ENCODE measurements around the gene PLCH1.

The PLCH1 gene

GRCh38 chr3:155393316-155393715, 351.6 kb downstream of the PLCH1 start:
- Histone ChIP-seq H3K4me3 (ENCODE audit: insufficient read depth in 1 of 2, low read depth in 1 of 2, low read length in 2 of 2) (no peak overlapping the region), H4K8ac (ENCODE audit: low read length) (no peak overlapping the region), H3K36me3 (ENCODE audit: control insufficient read depth in 1 of 2, insufficient read depth in 2 of 2, low read depth in 1 of 2, low read length in 2 of 2) (no peaks in the 10 kb centered on the region), H2BK15ac (ENCODE audit: low read depth, poor library complexity, severe bottlenecking) (no peak overlapping the region), H3K79me1 (replicated peaks; ENCODE audit: low read length, poor library complexity, severe bottlenecking) (no peaks in the 10 kb centered on the region), H2BK120ac (ENCODE audit: low read depth, low read length) (no peak overlapping the region), H3K27me3 (ENCODE audit: control insufficient read depth in 1 of 2, insufficient read depth in 1 of 2, low read length in 2 of 2) (no peaks in the 10 kb centered on the region), H3K27ac (ENCODE audit: low read length, poor library complexity, severe bottlenecking) (no peak overlapping the region), H3K14ac (ENCODE audit: low read length in 2 of 2) (no peak overlapping the region), H3K23ac (ENCODE audit: low read length in 2 of 2) (no peak overlapping the region), H2AK5ac (ENCODE audit: low read length, severe bottlenecking) (no peak overlapping the region), H3K9ac (ENCODE audit: low read length) (no peak overlapping the region), H4K91ac (ENCODE audit: low read length) (no peak overlapping the region), H2BK5ac (ENCODE audit: low read depth, low read length, poor library complexity, severe bottlenecking) (no peak overlapping the region), H2AFZ (ENCODE audit: low read depth, low read length) (no peak overlapping the region), H3K4me2 (ENCODE audit: low read length, poor library complexity, severe bottlenecking) (no peak overlapping the region), H2BK12ac (ENCODE audit: low read length in 2 of 2) (no peak overlapping the region), H3K18ac (ENCODE audit: low read depth in 1 of 2, low read length in 2 of 2) (no peak overlapping the region), H3K9me3 (ENCODE audit: control insufficient read depth, low read length) (no peaks in the 10 kb centered on the region), H3K4me1 (ENCODE audit: control insufficient read depth, insufficient read depth, low read depth, low read length) (peaks cover 4% of the 10 kb centered on the region), H3K4ac (ENCODE audit: low read depth in 1 of 2, low read length in 2 of 2) (no peak overlapping the region)
- 89% methylated on average over 1 of the region's 1 CpG for WGBS
- no peak for DNase-seq

GRCh38 chr3:155392138-155392537, 352.7 kb downstream of the PLCH1 start:
- H3K18ac ChIP-seq (ENCODE audit: low read depth in 1 of 2, low read length in 2 of 2), result no peak overlapping the region

GRCh38 chr3:155391551-155391958, 353.3 kb downstream of the PLCH1 start:
- WGBS, result 6% methylated on average over 2 of the region's 2 CpGs
- Histone ChIP-seq H4K8ac (ENCODE audit: low read length) (no peak overlapping the region), H3K36me3 (ENCODE audit: control insufficient read depth in 1 of 2, insufficient read depth in 2 of 2, low read depth in 1 of 2, low read length in 2 of 2) (no peaks in the 10 kb centered on the region), H2AFZ (ENCODE audit: low read depth, low read length) (no peak overlapping the region), H3K18ac (ENCODE audit: low read depth in 1 of 2, low read length in 2 of 2) (no peak overlapping the region), H3K4me3 (ENCODE audit: insufficient read depth in 1 of 2, low read depth in 1 of 2, low read length in 2 of 2) (no peak overlapping the region), H4K91ac (ENCODE audit: low read length) (no peak overlapping the region), H3K14ac (ENCODE audit: low read length in 2 of 2) (no peak overlapping the region), H2BK5ac (ENCODE audit: low read depth, low read length, poor library complexity, severe bottlenecking) (no peak overlapping the region), H3K9ac (ENCODE audit: low read length) (peak overlapping the region; percentile 83), H3K9me3 (ENCODE audit: control insufficient read depth, low read length) (no peaks in the 10 kb centered on the region), H3K23ac (ENCODE audit: low read length in 2 of 2) (no peak overlapping the region), H3K4me2 (ENCODE audit: low read length, poor library complexity, severe bottlenecking) (no peak overlapping the region), H2BK15ac (ENCODE audit: low read depth, poor library complexity, severe bottlenecking) (no peak overlapping the region), H3K4ac (ENCODE audit: low read depth in 1 of 2, low read length in 2 of 2) (no peak overlapping the region), H2AK5ac (ENCODE audit: low read length, severe bottlenecking) (no peak overlapping the region), H2BK12ac (ENCODE audit: low read length in 2 of 2) (no peak overlapping the region), H3K27me3 (ENCODE audit: control insufficient read depth in 1 of 2, insufficient read depth in 1 of 2, low read length in 2 of 2) (no peaks in the 10 kb centered on the region), H3K79me1 (replicated peaks; ENCODE audit: low read length, poor library complexity, severe bottlenecking) (no peaks in the 10 kb centered on the region), H2BK120ac (ENCODE audit: low read depth, low read length) (no peak overlapping the region), H3K27ac (ENCODE audit: low read length, poor library complexity, severe bottlenecking) (no peak overlapping the region), H3K4me1 (ENCODE audit: control insufficient read depth, insufficient read depth, low read depth, low read length) (peaks cover 6% of the 10 kb centered on the region)
- DNase-seq, result peak; percentile 22

More at GRCh38 chr3:155392138-155392537, 352.7 kb downstream of the PLCH1 start:
- no peaks in the 10 kb centered on the region for H3K36me3 ChIP-seq (ENCODE audit: control insufficient read depth in 1 of 2, insufficient read depth in 2 of 2, low read depth in 1 of 2, low read length in 2 of 2)
- H3K27me3 ChIP-seq (ENCODE audit: control insufficient read depth in 1 of 2, insufficient read depth in 1 of 2, low read length in 2 of 2), result no peaks in the 10 kb centered on the region
- no peak overlapping the region for H3K4me2 ChIP-seq (ENCODE audit: low read length, poor library complexity, severe bottlenecking)
- H2AK5ac ChIP-seq (ENCODE audit: low read length, severe bottlenecking), result no peak overlapping the region
- peaks cover 6% of the 10 kb centered on the region for H3K4me1 ChIP-seq (ENCODE audit: control insufficient read depth, insufficient read depth, low read depth, low read length)
- H4K8ac ChIP-seq (ENCODE audit: low read length), result no peak overlapping the region
- no peak overlapping the region for H2BK120ac ChIP-seq (ENCODE audit: low read depth, low read length)
- WGBS, result 0% methylated on average over 1 of the region's 1 CpG
- no peak for DNase-seq
- no peak overlapping the region for H3K27ac ChIP-seq (ENCODE audit: low read length, poor library complexity, severe bottlenecking)
- H4K91ac ChIP-seq (ENCODE audit: low read length), result no peak overlapping the region
- H2BK12ac ChIP-seq (ENCODE audit: low read length in 2 of 2), result no peak overlapping the region
- H3K9me3 ChIP-seq (ENCODE audit: control insufficient read depth, low read length), result no peaks in the 10 kb centered on the region
- H2AFZ ChIP-seq (ENCODE audit: low read depth, low read length), result no peak overlapping the region
- no peak overlapping the region for H3K4me3 ChIP-seq (ENCODE audit: insufficient read depth in 1 of 2, low read depth in 1 of 2, low read length in 2 of 2)
- H2BK5ac ChIP-seq (ENCODE audit: low read depth, low read length, poor library complexity, severe bottlenecking), result no peak overlapping the region
- no peak overlapping the region for H3K4ac ChIP-seq (ENCODE audit: low read depth in 1 of 2, low read length in 2 of 2)
- no peaks in the 10 kb centered on the region for H3K79me1 ChIP-seq (replicated peaks; ENCODE audit: low read length, poor library complexity, severe bottlenecking)
- no peak overlapping the region for H3K14ac ChIP-seq (ENCODE audit: low read length in 2 of 2)
- H2BK15ac ChIP-seq (ENCODE audit: low read depth, poor library complexity, severe bottlenecking), result no peak overlapping the region
- no peak overlapping the region for H3K23ac ChIP-seq (ENCODE audit: low read length in 2 of 2)
- H3K9ac ChIP-seq (ENCODE audit: low read length), result peak overlapping the region; percentile 83

DNA sequence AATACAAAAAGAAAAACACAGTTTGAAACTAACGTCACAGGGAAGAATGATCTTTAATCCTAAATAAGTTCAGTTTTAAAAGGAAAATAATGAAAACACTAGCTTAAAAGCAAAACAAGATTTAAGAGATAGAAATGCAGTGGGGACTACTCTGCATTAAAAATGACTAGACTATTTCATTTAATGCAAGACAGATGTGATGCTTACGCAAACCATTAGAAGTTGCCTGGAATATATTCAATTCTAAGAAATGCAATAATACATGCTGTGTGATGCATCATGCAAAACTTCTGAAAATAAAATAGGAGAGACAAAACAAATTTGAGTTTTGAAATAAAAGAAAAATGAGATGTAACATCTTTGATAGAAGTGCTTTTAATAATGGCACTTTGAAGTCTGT, 353.8 kb downstream of the PLCH1 start:
- Histone ChIP-seq H3K4me3 (ENCODE audit: insufficient read depth in 1 of 2, low read depth in 1 of 2, low read length in 2 of 2) (no peak overlapping the region), H2BK5ac (ENCODE audit: low read depth, low read length, poor library complexity, severe bottlenecking) (no peak overlapping the region), H3K4ac (ENCODE audit: low read depth in 1 of 2, low read length in 2 of 2) (no peak overlapping the region), H3K18ac (ENCODE audit: low read depth in 1 of 2, low read length in 2 of 2) (no peak overlapping the region), H2BK120ac (ENCODE audit: low read depth, low read length) (no peak overlapping the region), H3K23ac (ENCODE audit: low read length in 2 of 2) (no peak overlapping the region), H3K9ac (ENCODE audit: low read length) (peak overlapping the region; percentile 83), H3K27me3 (ENCODE audit: control insufficient read depth in 1 of 2, insufficient read depth in 1 of 2, low read length in 2 of 2) (no peaks in the 10 kb centered on the region), H4K91ac (ENCODE audit: low read length) (no peak overlapping the region), H2BK12ac (ENCODE audit: low read length in 2 of 2) (no peak overlapping the region), H3K79me1 (replicated peaks; ENCODE audit: low read length, poor library complexity, severe bottlenecking) (no peaks in the 10 kb centered on the region), H2BK15ac (ENCODE audit: low read depth, poor library complexity, severe bottlenecking) (no peak overlapping the region), H3K9me3 (ENCODE audit: control insufficient read depth, low read length) (no peaks in the 10 kb centered on the region), H2AFZ (ENCODE audit: low read depth, low read length) (no peak overlapping the region), H2AK5ac (ENCODE audit: low read length, severe bottlenecking) (no peak overlapping the region), H3K14ac (ENCODE audit: low read length in 2 of 2) (no peak overlapping the region), H3K36me3 (ENCODE audit: control insufficient read depth in 1 of 2, insufficient read depth in 2 of 2, low read depth in 1 of 2, low read length in 2 of 2) (no peaks in the 10 kb centered on the region), H3K4me1 (ENCODE audit: control insufficient read depth, insufficient read depth, low read depth, low read length) (peaks cover 6% of the 10 kb centered on the region), H3K27ac (ENCODE audit: low read length, poor library complexity, severe bottlenecking) (no peak overlapping the region), H4K8ac (ENCODE audit: low read length) (no peak overlapping the region), H3K4me2 (ENCODE audit: low read length, poor library complexity, severe bottlenecking) (no peak overlapping the region)
- DNase-seq, result no peak
- WGBS, result no CpG with 5 or more reads among the region's 2 CpGs
